C4-2B (cell line): ENCODE data around the gene SLC38A5.

Experiments
- CTCF ChIP-seq: fragments of 450-650 bp; conservative IDR thresholded peaks from 2 replicates; pipeline ENCODE4 v1.5.1; 2017; ENCODE audit warnings: mild to moderate bottlenecking
- ZFX ChIP-seq: fragments of 450-650 bp; IDR thresholded peaks from 2 replicates; pipeline ENCODE4 v1.6.1; 2017

DNA sequence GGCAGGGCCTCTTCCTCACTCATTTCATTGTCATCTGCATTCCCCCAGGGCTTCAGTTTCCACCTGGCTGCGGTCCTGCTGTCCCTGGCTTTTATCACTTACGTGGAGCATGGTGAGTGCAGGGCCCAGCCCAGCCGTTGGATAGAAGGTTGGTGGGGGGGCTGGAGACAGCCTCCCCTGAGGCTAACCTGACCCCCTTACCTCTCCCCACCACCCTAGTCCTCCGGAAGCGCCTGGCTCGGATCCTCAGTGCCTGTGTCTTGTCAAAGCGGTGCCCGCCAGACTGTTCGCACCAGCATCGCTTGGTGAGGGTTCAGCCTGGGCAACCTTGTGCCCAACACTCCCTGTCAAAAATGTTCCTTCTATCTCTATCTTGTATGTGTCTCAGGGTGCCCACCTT, 45.8 kb upstream of the SLC38A5 start:
- TF ChIP-seq CTCF: no peak
- no peak for TF ChIP-seq ZFX
